HepG2 (cell line): ENCODE results near the gene CRNKL1. TPM values are rescaled to one million over a fixed set of nuclear protein-coding genes. Genes with fewer than 3 reads are reported as not detected.
A peak's percentile ranks its signal among the peaks of the same experiment; 100 is the strongest.

Experiments used
- LCORL ChIP-seq, 2 experiments: fragments of 450-650 bp in 1 of 2; sonication (generic) in 1 of 2; formaldehyde crosslinking in 1 of 2; IDR thresholded peaks; 2 replicates each; pipeline versions ENCODE4 v1.5.0 to v1.6.1; 2017 to 2020; ENCODE audit warnings: antibody characterized with exemption in 1 of 2, missing genetic modification reagents in 1 of 2
- NFATC3 ChIP-seq: sonication (generic); formaldehyde crosslinking; IDR thresholded peaks from 2 replicates; pipeline ENCODE4 v1.5.1; 2020; ENCODE audit warnings: mild to moderate bottlenecking, missing genetic modification reagents
- NRL ChIP-seq: sonication (generic); formaldehyde crosslinking; IDR thresholded peaks from 2 replicates; pipeline ENCODE4 v1.5.0; 2020; ENCODE audit warnings: missing genetic modification reagents, mild to moderate bottlenecking, moderate library complexity, borderline replicate concordance
- PHF5A ChIP-seq: IDR thresholded peaks from one replicate; pipeline ENCODE4 v1.6.1; 2018; ENCODE audit warnings: low read depth, missing genetic modification reagents; ENCODE audit not compliant: unreplicated experiment
- SETDB1 ChIP-seq: sonication (generic); formaldehyde crosslinking; IDR thresholded peaks from 2 replicates; pipeline ENCODE4 v1.5.1; 2020; ENCODE audit warnings: missing genetic modification reagents, mild to moderate bottlenecking, borderline replicate concordance
- U2AF1 ChIP-seq: fragments of 200-400 bp; formaldehyde crosslinking; optimal IDR thresholded peaks from 2 replicates; pipeline ENCODE3; 2017; ENCODE audit warnings: mild to moderate bottlenecking, low read depth, low read length
- ZFP36L2 ChIP-seq: sonication (generic); formaldehyde crosslinking; IDR thresholded peaks from 2 replicates; pipeline ENCODE4 v1.4.0; 2020; ENCODE audit warnings: missing genetic modification reagents
- ZFYVE20 ChIP-seq: sonication (generic); formaldehyde crosslinking; IDR thresholded peaks from 2 replicates; pipeline ENCODE4 v1.8.0; 2023; ENCODE audit warnings: low read depth, mild to moderate bottlenecking, moderate library complexity, missing genetic modification reagents, borderline replicate concordance
- ZNF124 ChIP-seq: sonication (generic); formaldehyde crosslinking; IDR thresholded peaks from 2 replicates; pipeline ENCODE4 v1.4.0; 2020; ENCODE audit warnings: missing genetic modification reagents
- ZNF333 ChIP-seq: sonication (generic); formaldehyde crosslinking; IDR thresholded peaks from 2 replicates; pipeline ENCODE4 v1.4.0; 2020; ENCODE audit warnings: mild to moderate bottlenecking, missing genetic modification reagents, borderline replicate concordance
- ZNF432 ChIP-seq: sonication (generic); formaldehyde crosslinking; IDR thresholded peaks from 2 replicates; pipeline ENCODE4 v1.5.0; 2020; ENCODE audit warnings: missing genetic modification reagents, mild to moderate bottlenecking, borderline replicate concordance
- polyA plus RNA-seq, 8 experiments: library from polyadenylated mRNA; depleted of rRNA in 3 of 8; stranded (reverse) in 7 of 8; unstranded in 1 of 8; fragments of >200 nt; fragmentation: Illumina TruSeq in 4 of 8; extraction: Trizol in 4 of 8; gene quantifications; 2 replicates each; pipeline versions ENCODE4 v1.2.1 to v1.2.3, GENCODE V29; 2011 to 2016; ENCODE audit warnings: low read depth in 4 of 8, missing spikeins in 1 of 8, mixed read lengths in 1 of 8; ENCODE audit not compliant: insufficient read depth in 1 of 8
- total RNA-seq, 5 experiments: library from RNA; depleted of rRNA; stranded (reverse); fragments of >200 nt; fragmentation: Illumina TruSeq; extraction: Trizol; gene quantifications; 2 replicates each; pipeline ENCODE4 v1.2.3, GENCODE V29; 2016; ENCODE audit warnings: low read depth in 1 of 5
- TF ChIP-seq, protein P1 (sequence below): sonication (generic); formaldehyde crosslinking; IDR thresholded peaks from 2 replicates; pipeline ENCODE4 v1.9.0; 2021; ENCODE audit warnings: missing genetic modification reagents, mild to moderate bottlenecking, borderline replicate concordance
- TF ChIP-seq, protein P2 (sequence below): sonication (generic); formaldehyde crosslinking; IDR thresholded peaks from 2 replicates; pipeline ENCODE4 v1.8.0; 2023; ENCODE audit warnings: mild to moderate bottlenecking, missing genetic modification reagents
- TF ChIP-seq, protein P3 (sequence below): sonication (generic); formaldehyde crosslinking; IDR thresholded peaks from 2 replicates; pipeline ENCODE4 v1.5.1; 2020; ENCODE audit warnings: missing genetic modification reagents, mild to moderate bottlenecking, borderline replicate concordance
- TF ChIP-seq, protein P4 (sequence below): sonication (generic); formaldehyde crosslinking; IDR thresholded peaks from 2 replicates; pipeline ENCODE4 v1.4.0; 2020; ENCODE audit warnings: mild to moderate bottlenecking, missing genetic modification reagents

Gene CRNKL1
- total and polyA plus RNA-seq, 2 of the 13 experiments (the other 11 are each of a cell fraction or from before 2014, with no cell fraction given): 12.3 to 64.5 TPM

DNA sequence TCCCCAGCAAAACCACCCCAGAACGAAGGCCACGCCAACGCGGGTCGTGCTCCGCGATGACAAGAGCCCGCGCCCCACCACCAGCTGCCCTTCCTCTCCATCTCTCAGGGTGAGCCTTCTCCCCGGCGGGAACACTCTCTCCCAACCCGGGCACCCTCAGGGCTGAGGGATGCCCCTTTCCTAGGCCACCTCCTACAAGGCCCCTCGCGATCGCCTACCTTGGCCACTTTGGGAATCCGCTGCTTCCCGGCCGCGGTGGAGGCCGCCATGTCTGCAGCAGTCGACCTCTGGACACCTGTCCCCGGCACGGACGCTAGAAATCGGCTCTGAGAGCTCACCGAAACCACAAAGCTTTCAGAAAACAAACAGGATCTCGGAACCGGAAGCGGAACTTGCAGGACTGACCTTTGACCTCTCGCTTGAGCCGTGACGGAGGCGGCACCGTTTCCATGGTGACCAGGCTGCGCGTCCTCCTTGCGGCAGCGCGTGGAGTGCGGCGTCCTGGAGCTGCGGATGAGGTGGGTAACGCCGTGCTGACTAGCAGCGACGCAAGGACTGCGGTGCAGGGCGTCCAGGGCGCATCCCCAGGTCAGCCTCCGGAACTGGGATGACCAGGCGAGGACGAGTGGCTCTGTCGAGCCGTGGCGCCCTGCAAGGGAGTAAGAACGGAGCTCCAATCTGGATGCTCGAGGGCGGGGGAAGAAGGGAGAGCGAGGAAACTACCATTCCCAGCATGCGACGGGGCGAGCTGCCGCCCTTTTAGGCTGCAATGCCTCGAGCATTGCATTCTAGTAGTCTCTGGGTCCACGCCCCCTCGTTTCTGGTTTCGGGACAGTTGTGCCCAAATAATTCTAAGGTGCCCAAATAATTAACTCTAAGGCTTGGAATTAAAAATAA is at the start of gene CRNKL1, which contains the start of gene CFAP61 (continued):
- TF ChIP-seq LCORL (IDR thresholded peaks at IDR 0.05) (no peak), LCORL (CRISPR knock-in tag; IDR thresholded peaks at IDR 0.05) (peak; percentile 82), U2AF1 (no peak), SETDB1 (CRISPR knock-in tag) (no peak), NFATC3 (CRISPR knock-in tag) (peak; percentile 57; the same call in 1 of the 2 replicates), ZFYVE20 (CRISPR knock-in tag) (peak; percentile 46; the same call in 1 of the 2 replicates), ZFP36L2 (CRISPR knock-in tag) (no peak; the same call in 1 of the 2 replicates), ZNF432 (CRISPR knock-in tag) (no peak), NRL (CRISPR knock-in tag) (peak; percentile 99), PHF5A (CRISPR knock-in tag) (peak; percentile 96), ZNF333 (peak; percentile 85; the same call in 1 of the 2 replicates), ZNF124 (CRISPR knock-in tag) (peak; percentile 96)
- TF ChIP-seq, protein P1, sequence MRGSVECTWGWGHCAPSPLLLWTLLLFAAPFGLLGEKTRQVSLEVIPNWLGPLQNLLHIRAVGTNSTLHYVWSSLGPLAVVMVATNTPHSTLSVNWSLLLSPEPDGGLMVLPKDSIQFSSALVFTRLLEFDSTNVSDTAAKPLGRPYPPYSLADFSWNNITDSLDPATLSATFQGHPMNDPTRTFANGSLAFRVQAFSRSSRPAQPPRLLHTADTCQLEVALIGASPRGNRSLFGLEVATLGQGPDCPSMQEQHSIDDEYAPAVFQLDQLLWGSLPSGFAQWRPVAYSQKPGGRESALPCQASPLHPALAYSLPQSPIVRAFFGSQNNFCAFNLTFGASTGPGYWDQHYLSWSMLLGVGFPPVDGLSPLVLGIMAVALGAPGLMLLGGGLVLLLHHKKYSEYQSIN: no peak
- TF ChIP-seq, protein P2, sequence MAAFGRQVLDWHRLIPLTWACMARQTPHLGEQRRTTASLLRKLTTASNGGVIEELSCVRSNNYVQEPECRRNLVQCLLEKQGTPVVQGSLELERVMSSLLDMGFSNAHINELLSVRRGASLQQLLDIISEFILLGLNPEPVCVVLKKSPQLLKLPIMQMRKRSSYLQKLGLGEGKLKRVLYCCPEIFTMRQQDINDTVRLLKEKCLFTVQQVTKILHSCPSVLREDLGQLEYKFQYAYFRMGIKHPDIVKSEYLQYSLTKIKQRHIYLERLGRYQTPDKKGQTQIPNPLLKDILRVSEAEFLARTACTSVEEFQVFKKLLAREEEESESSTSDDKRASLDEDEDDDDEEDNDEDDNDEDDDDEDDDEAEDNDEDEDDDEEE (CRISPR knock-in tag): peak; percentile 97
- TF ChIP-seq, protein P3, sequence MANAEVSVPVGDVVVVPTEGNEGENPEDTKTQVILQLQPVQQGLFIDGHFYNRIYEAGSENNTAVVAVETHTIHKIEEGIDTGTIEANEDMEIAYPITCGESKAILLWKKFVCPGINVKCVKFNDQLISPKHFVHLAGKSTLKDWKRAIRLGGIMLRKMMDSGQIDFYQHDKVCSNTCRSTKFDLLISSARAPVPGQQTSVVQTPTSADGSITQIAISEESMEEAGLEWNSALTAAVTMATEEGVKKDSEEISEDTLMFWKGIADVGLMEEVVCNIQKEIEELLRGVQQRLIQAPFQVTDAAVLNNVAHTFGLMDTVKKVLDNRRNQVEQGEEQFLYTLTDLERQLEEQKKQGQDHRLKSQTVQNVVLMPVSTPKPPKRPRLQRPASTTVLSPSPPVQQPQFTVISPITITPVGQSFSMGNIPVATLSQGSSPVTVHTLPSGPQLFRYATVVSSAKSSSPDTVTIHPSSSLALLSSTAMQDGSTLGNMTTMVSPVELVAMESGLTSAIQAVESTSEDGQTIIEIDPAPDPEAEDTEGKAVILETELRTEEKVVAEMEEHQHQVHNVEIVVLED: peak; percentile 98
- TF ChIP-seq, protein P4, sequence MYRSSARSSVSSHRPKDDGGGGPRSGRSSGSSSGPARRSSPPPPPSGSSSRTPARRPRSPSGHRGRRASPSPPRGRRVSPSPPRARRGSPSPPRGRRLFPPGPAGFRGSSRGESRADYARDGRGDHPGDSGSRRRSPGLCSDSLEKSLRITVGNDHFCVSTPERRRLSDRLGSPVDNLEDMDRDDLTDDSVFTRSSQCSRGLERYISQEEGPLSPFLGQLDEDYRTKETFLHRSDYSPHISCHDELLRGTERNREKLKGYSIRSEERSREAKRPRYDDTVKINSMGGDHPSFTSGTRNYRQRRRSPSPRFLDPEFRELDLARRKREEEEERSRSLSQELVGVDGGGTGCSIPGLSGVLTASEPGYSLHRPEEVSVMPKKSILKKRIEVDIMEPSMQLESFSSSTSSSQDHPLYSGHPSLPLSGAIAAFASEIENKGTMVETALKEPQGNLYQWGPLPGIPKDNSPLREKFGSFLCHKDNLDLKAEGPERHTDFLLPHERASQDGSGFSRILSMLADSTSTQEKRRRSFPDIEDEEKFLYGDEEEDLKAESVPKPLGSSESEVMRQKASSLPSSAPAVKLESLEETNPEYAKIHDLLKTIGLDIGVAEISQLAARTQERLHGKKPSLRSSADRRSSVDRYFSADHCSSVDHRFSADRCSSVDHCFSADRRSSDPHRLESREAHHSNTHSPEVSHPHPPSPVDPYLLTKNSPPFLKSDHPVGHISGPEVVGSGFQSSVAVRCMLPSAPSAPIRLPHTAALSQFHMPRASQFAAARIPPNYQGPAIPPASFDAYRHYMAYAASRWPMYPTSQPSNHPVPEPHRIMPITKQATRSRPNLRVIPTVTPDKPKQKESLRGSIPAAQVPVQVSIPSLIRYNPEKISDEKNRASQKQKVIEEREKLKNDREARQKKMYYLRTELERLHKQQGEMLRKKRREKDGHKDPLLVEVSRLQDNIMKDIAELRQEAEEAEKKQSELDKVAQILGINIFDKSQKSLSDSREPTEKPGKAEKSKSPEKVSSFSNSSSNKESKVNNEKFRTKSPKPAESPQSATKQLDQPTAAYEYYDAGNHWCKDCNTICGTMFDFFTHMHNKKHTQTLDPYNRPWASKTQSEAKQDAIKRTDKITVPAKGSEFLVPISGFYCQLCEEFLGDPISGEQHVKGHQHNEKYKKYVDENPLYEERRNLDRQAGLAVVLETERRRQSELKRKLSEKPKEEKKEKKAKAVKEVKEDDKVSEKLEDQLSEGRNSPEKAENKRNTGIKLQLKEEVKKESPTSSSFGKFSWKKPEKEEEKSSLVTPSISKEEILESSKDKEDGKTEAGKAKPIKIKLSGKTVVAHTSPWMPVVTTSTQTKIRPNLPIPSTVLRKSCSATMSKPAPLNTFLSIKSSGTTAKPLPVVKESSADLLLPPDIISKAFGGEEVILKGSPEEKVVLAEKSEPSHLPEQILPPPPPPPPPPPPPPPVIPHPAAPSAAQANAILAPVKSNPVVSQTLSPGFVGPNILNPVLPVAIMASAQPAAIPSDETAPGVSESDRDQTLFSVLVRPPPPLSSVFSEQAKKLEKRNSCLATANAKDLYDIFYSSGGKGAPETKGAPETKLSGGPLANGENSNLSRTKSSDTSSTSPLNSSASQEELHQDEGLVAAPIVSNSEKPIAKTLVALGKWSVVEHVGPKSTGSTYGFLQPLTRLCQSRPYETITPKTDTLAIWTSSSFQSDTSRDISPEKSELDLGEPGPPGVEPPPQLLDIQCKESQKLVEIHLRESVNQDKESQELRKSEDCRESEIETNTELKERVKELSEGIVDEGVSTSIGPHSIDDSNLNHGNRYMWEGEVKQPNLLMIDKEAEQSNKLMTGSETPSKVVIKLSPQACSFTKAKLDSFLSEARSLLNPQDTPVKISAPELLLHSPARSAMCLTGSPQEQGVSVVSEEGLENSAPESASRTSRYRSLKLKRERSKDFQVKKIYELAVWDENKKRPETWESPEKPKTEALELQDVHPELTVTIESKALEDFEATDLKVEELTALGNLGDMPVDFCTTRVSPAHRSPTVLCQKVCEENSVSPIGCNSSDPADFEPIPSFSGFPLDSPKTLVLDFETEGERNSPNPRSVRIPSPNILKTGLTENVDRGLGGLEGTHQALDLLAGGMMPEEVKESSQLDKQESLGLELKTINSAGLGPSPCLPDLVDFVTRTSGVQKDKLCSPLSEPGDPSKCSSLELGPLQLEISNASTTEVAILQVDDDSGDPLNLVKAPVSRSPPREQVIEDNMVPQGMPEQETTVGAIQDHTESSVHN (CRISPR knock-in tag): peak; percentile 80
